ENCODE results near the gene PRKCB. TPM values are rescaled to one million over a fixed set of nuclear protein-coding genes. Genes with fewer than 3 reads are reported as not detected.

The PRKCB gene
- total and polyA plus RNA-seq, 4 donors, result 1.6 to 9.4 (median 4.0) TPM

GRCh38 chr16:24009955-24010354 lies 174.2 kb downstream of the PRKCB start:
- H3K9me3 ChIP-seq (ENCODE audit: control insufficient read depth in 4 of 4, low read length in 3 of 4), result no peaks in the 10 kb centered on the region
- 70% methylated on average over 3 of the region's 3 CpGs for WGBS
- H3K36me3 ChIP-seq (ENCODE audit: control insufficient read depth in 4 of 4, insufficient read depth in 3 of 4, low read depth in 1 of 4, low read length in 3 of 4), result no peaks in the 10 kb centered on the region
- H3K9ac ChIP-seq (ENCODE audit: low read depth in 1 of 2, low read length in 2 of 2), result no peak overlapping the region
- H3K27ac ChIP-seq (ENCODE audit: low read depth in 1 of 2, low read length in 2 of 2), result no peak overlapping the region
- H3K4me3 ChIP-seq (ENCODE audit: low read depth in 1 of 3, low read length in 3 of 3), result no peak overlapping the region
- H3K27me3 ChIP-seq (ENCODE audit: control insufficient read depth in 4 of 4, insufficient read depth in 4 of 4, low read length in 3 of 4), result peaks cover 0 to 3% (median 0%) of the 10 kb centered on the region in 4 donors
- TF ChIP-seq HNF4A (conservative IDR thresholded peaks at IDR 0.05) (no peak), EGR1 (IDR thresholded peaks at IDR 0.05; ENCODE audit: low read depth in 2 of 2) (no peak), RXRA (IDR thresholded peaks at IDR 0.05) (no peak), FOXA2 (IDR thresholded peaks at IDR 0.05) (no peak), NR2F2 (IDR thresholded peaks at IDR 0.05) (no peak), RAD21 (IDR thresholded peaks at IDR 0.05) (no peak), HNF4G (IDR thresholded peaks at IDR 0.05) (no peak), JUND (IDR thresholded peaks at IDR 0.05) (no peak), ATF3 (IDR thresholded peaks at IDR 0.05) (no peak), SP1 (IDR thresholded peaks at IDR 0.05) (no peak), FOXA1 (IDR thresholded peaks at IDR 0.05) (no peak), CTCF (IDR thresholded peaks at IDR 0.05; ENCODE audit: low read depth, low read length, missing input control) (no peak), MAX (IDR thresholded peaks at IDR 0.05) (no peak), TAF1 (conservative IDR thresholded peaks at IDR 0.05) (no peak), REST (IDR thresholded peaks at IDR 0.05) (no peak), GABPA (IDR thresholded peaks at IDR 0.05 in 1 of 2, conservative IDR thresholded peaks at IDR 0.05 in 1 of 2) (no peak), ZBTB33 (IDR thresholded peaks at IDR 0.05) (no peak)
- no peaks in the 10 kb centered on the region for H3K4me1 ChIP-seq (ENCODE audit: control insufficient read depth in 4 of 4, insufficient read depth in 4 of 4, low read length in 3 of 4)
- DNase-seq (ENCODE audit: low spot score), result no peak
